ENCODE results near the gene ADTRP. TPM values are rescaled to one million over a fixed set of nuclear protein-coding genes. Genes with fewer than 3 reads are reported as not detected.
A peak's percentile ranks its signal among the peaks of the same experiment; 100 is the strongest.

Gene ADTRP
- total and polyA plus RNA-seq, 7 donors = 0.08 TPM; not detected in 5

GRCh38 chr6:11714116-11714797 lies 64.3 kb downstream of the ADTRP start:
- H3K27me3 ChIP-seq (ENCODE audit: insufficient read depth in 3 of 3, low read length in 2 of 3) = no peaks in the 10 kb centered on the region
- TF ChIP-seq, protein P1, sequence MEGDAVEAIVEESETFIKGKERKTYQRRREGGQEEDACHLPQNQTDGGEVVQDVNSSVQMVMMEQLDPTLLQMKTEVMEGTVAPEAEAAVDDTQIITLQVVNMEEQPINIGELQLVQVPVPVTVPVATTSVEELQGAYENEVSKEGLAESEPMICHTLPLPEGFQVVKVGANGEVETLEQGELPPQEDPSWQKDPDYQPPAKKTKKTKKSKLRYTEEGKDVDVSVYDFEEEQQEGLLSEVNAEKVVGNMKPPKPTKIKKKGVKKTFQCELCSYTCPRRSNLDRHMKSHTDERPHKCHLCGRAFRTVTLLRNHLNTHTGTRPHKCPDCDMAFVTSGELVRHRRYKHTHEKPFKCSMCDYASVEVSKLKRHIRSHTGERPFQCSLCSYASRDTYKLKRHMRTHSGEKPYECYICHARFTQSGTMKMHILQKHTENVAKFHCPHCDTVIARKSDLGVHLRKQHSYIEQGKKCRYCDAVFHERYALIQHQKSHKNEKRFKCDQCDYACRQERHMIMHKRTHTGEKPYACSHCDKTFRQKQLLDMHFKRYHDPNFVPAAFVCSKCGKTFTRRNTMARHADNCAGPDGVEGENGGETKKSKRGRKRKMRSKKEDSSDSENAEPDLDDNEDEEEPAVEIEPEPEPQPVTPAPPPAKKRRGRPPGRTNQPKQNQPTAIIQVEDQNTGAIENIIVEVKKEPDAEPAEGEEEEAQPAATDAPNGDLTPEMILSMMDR (IDR thresholded peaks at IDR 0.05) = no peak
- no peak overlapping the region for H3K27ac ChIP-seq
- DNase-seq (no peak), ATAC-seq (no peak)
- intact Hi-C loops (cut with DNase I) = no loop called here
- WGBS, 3 donors = 57 to 62% (median 59%) methylated on average over 6 of the region's 6 CpGs
- peaks cover 11% of the 10 kb centered on the region for H3K4me1 ChIP-seq
- no peak overlapping the region for H3K4me3 ChIP-seq
- no peaks in the 10 kb centered on the region for H3K36me3 ChIP-seq (ENCODE audit: insufficient read depth in 1 of 2, low read depth in 1 of 2)
- H3K9me3 ChIP-seq = no peaks in the 10 kb centered on the region

GRCh38 chr6:11712760-11713159 lies 65.8 kb downstream of the ADTRP start:
- intact Hi-C loops (cut with DNase I) = no loop called here
- DNase-seq = peak; percentile 44 to 57
- WGBS, 3 donors = 27 to 36% (median 34%) methylated on average over 6 of the region's 6 CpGs

GRCh38 chr6:11711984-11712711 lies 66.5 kb downstream of the ADTRP start:
- Histone ChIP-seq H3K27ac (peak overlapping the region; percentile 81), H3K36me3 (ENCODE audit: insufficient read depth in 1 of 2, low read depth in 1 of 2) (no peaks in the 10 kb centered on the region)
- 56 to 77% (median 62%) methylated on average over 10 of the region's 10 CpGs for WGBS, 3 donors

More at GRCh38 chr6:11712760-11713159, 65.8 kb downstream of the ADTRP start:
- TF ChIP-seq, protein P1 (IDR thresholded peaks at IDR 0.05) = no peak
- H3K4me1 ChIP-seq = peaks cover 11% of the 10 kb centered on the region
- H3K27me3 ChIP-seq (ENCODE audit: insufficient read depth in 3 of 3, low read length in 2 of 3) = no peaks in the 10 kb centered on the region
- peak overlapping the region; percentile 81 for H3K27ac ChIP-seq
- H3K4me3 ChIP-seq = no peak overlapping the region
- H3K9me3 ChIP-seq = no peaks in the 10 kb centered on the region
- peak; percentile 92 to 96 (median 94) for ATAC-seq
- no peaks in the 10 kb centered on the region for H3K36me3 ChIP-seq (ENCODE audit: insufficient read depth in 1 of 2, low read depth in 1 of 2)

DNA sequence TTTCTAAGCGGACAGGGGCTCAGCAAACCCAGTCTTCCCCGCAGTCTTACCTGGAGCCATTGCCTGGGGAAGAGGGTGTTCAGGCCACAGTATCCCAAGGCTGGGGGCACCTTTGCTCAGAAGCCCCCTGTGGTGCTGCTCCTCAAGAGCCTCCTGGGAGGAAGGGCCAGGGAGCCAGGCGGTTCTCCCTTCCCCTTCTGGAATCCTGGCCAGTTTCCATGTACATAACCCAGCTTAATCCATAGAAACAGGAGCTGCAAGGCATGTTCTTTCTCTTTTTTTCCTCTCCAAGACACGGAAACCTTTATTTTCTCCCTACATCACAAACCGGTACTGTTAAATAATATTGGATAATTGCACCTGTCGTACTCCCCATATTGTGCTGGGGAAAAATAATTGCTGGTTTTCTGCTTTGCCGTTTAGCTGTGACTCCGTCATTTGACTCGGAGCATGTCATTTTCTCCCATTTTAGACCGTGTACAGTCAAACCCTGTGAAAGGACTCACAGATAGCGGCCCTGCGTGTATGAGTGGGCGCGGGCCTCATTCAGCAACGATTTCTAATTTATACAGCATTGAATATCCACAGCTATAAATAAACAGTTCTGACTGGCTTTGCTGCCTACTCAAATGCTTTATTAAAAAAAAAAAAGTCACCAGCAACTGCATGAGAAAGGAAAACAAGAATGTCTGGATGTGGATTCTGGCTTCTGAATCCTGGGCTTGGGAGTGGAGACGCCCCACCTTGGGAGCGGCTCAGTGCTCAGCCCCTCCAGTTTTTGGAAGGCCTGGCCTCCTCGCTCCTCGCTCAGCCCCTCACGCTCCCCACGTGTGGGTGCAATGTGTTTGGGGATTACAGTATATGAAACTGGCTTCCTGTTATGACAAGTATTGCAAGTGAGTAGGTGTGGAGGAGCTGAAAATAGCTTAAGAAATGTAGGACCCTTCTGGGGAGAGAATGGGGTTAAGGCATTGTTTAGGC lies 67.3 kb downstream of the ADTRP start:
- Histone ChIP-seq H3K27me3 (ENCODE audit: insufficient read depth in 3 of 3, low read length in 2 of 3) (no peaks in the 10 kb centered on the region), H3K27ac (peak overlapping the region; percentile 17), H3K4me3 (peak overlapping the region; percentile 3), H3K4me1 (peaks cover 11% of the 10 kb centered on the region), H3K9me3 (no peaks in the 10 kb centered on the region), H3K36me3 (ENCODE audit: insufficient read depth in 1 of 2, low read depth in 1 of 2) (no peaks in the 10 kb centered on the region)
- TF ChIP-seq, protein P1 (IDR thresholded peaks at IDR 0.05) = no peak
- 45 to 55% (median 50%) methylated on average over 21 of the region's 21 CpGs for WGBS, 3 donors
- intact Hi-C loops (cut with DNase I) = no loop called here
- DNase-seq = no peak
- no peak for ATAC-seq

More at GRCh38 chr6:11711984-11712711, 66.5 kb downstream of the ADTRP start:
- no peak overlapping the region for H3K4me3 ChIP-seq
- no peaks in the 10 kb centered on the region for H3K9me3 ChIP-seq
- no peak for DNase-seq
- TF ChIP-seq, protein P1 (IDR thresholded peaks at IDR 0.05) = no peak
- H3K4me1 ChIP-seq = peaks cover 11% of the 10 kb centered on the region
- H3K27me3 ChIP-seq (ENCODE audit: insufficient read depth in 3 of 3, low read length in 2 of 3) = no peaks in the 10 kb centered on the region
- peak; percentile 40 to 73 (median 70) for ATAC-seq
- intact Hi-C loops (cut with DNase I) = no loop called here
